NCI-H128 (cell line): ENCODE data around the gene LCN1.
"Not testable (repeated sequence)": the region's sequence is repeated elsewhere in the genome, so short reads cannot be mapped to it uniquely, and the experiment has no call there.

ENCODE experiments used
- DNase-seq: peaks from one replicate; lab custom pipeline; 2025; ENCODE audit not compliant: unreplicated experiment; lab: John Stamatoyannopoulos, UW

Gene LCN1

DNA sequence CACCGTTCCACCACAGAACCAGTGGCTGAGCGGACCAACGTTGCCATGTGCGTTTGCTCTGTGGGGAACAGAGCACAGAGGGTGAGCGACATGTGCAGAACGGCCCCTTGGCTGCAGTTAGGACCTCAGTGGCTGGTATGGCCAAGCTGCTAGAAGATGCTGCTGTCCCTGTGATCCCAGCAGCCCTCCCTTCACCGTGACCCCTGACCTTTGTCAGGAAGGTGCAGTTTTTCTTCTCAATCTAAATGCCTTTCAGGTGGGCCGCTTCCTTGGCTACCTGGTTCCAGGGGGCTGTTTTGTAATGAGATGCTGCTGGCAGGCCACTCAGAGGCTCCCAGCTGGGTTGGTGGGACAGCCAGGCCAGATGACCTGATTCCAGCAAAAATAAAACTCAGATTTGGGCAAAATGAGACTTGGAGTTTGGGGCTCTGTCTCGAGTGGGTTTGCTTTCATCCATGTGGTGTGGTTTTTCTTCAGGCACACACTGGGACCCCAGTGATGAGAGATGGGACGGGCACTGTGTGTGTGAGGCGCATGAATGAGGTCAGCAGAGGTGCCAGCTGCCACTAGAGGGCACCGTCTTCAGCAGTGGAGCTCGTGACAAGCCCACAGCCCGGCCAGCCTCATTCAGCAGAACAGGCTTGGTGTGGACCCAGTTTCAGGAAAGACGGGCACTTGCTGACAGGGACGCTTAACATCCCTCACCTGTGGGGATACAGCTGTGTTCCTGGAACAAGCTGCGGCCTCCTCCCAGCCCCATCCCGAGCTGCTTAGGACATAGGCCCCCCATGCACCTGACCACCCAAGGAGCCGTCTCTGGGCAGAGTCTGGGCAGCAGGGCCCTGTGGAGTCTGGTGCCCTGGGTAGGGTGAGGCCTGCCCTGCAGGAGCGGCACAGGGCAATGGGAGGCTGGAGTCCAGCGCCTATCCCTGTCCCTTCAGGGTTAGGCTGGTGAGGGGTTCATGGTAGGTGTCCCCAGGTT lies 16.7 kb upstream of the LCN1 start:
- no peak for DNase-seq

DNA sequence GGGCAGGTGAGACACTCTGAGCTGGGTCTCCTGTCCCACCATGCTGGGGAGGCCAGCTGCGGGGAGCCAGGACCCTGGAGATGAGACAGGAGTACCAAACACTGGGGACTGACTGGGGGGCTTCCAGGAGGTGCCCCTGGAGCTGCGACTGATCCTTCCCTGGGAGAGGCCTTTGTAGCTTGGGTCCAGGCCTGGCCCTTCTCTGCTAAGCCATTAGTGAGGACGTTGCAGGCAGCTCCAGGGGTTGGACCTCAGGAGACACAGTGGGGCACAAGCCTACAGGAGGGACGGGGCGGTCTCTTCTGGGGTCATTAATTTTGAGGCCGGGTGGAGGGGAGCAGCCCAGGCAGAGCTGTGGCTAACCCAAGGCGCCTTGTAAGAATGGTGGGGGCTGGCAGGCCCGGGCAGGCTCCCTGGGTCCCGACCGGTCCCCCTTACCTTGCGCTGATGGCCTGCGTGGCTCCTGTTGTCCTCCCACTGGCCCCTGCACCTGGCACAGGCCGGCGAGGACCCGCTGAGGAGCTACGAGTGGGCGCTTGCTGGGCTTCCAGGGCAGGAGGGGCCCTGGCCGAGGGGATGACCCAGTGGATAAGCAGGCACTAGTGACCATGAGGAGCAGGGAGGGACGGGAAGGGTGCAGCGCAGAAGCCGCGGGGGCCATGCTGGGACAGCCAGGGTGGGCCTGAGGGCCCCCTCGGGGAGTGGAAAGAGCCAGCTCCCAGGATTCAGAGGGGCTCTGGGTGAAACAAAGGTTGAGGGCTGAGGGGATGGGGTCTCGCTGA lies 15.6 kb upstream of the LCN1 start:
- DNase-seq = no peak

DNA sequence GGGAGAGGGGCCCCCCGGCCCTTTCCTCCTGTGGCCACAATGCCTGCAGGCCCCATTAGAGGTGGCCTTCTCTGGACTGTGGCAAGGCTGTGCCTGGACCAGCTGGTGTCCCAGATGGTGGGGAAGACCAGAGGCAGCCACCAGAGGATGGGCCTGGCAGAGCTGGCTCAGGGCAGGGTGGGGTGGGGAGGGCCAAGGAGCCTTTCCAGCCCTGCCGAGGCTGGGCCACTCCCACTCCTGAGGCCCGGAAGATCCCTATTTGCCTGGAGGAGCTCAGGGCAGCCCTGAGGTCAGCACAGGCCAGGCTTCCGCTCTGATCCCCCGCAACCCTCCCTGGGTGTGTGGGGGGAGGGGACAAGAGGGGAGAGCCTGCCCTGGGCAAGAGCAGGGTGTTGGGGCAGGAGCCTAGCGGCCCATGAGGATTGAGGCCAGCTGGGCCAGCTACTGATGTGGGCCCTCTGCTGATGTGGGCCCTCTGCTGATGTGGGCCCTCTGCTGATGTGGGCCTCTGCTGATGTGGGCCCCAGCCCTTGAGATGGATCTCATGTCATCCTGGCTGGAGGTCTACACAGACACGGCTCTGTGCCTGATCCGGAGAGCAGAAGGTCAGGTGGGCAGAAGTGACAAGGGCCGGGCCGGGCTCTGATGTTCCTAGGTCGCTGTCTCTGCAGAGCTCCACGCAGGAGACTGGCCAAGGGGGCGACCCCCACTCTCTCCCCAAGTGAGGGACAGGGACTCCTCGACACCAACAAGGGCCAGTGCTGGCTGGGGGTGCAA lies 14.7 kb upstream of the LCN1 start:
- DNase-seq = no peak

DNA sequence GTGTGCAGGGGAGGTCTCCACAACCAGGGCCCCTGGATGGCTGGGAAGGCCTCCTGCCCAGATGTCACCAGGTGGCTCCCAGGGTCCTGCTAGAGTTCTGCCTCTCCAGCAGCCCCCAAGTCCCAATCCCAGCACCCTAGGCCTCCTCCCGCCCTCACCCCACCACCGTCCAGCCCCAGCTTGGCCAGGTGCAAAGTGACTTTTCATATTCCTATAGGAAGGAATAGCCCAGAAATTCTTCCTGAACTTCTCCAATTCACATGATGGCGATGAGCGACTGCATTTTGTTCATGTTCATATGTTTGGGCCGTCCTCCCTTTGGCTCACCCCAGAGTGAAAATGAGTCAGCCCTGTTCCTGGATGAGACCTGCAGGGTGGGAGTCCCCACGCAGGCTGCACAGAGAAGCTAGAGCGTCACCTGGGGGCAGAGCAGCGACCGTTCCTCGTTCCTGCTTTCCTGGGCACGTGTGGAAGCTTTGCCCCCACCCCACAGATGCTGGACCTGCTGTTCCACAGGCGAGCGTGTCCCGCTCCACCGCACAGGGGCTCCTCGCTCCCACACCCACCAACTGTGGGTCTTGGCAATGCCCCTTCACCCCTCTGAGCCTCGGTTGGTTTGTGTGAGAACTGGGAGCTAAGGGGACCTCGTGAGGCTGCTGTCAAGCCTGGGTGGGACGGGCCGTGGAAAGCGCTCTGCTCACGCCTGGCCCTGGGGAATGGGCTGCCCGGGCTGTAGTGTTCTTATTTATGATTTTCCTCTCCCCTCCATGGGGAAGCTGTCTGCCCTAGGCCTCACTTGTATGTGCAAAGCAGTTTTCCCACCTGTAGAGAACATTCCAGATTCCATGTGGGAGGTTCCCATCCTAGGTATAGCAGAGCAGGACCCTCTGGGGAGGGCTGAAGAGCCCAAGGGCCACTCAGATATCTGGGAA lies 13.9 kb upstream of the LCN1 start:
- DNase-seq = no peak

DNA sequence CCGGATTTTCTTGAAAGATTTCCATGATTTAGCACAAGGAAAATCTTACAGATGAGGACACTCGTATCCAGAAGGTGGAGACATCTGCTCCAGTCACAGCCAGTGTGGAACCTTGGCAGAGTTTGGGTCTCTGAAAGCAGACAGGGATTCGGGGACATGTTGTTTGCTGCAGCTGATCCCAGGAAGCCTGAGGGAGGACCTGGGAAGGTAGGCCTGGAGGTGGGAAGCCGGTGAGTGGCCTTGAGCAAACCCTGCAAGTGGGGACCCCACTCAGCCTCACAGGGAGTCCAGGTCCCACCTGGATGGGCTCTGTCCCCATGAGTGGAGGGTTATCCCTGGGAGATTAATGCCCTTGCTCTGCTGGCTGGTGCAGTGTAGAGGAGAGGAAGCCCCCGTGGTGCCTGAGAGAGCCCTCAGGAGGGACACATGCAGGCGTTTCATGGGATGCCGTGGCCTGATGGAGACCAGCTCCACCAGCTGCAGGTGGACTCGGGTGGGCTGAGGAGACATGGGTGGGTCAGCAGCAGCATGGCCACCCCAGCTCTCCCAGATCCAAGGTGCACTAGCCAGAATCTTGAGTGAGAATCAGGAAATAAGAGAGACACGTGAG lies 12.9 kb upstream of the LCN1 start:
- DNase-seq = no peak

DNA sequence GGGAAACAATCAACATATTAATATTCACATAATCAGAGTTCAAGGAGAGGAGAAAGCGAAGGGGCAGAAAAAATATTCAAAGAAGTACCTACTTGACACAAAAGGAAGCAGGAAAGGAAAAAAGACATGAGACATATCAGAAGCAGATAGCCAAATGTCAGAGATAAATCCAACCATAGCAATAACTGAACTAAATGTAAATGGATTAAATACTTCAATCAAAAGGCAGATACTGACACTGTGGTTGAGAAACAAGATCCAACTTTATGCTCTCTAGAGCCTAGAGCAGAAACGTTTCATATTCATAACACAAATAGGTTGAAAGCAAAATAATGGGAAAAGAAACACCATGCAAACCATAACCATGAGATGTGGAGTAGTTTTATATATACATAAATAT lies 11.8 kb upstream of the LCN1 start:
- no peak for DNase-seq

DNA sequence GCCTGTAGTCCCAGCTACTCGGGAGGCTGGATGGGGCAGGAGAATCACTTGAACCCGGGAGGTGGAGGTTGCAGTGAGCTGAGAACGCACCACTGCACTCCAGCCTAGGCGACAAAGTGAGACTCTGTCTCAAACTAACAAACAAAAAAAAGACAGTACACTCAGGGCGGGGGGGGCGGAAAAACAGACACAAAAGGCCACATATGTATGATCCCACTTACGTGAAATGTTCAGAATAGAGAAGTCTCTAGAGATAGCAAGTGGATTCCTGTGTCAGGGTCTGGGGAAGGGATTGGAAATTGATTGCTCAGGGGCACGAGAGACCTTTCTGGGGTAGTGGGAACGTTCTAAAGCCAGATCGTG lies 9.0 kb upstream of the LCN1 start:
- no peak for DNase-seq

DNA sequence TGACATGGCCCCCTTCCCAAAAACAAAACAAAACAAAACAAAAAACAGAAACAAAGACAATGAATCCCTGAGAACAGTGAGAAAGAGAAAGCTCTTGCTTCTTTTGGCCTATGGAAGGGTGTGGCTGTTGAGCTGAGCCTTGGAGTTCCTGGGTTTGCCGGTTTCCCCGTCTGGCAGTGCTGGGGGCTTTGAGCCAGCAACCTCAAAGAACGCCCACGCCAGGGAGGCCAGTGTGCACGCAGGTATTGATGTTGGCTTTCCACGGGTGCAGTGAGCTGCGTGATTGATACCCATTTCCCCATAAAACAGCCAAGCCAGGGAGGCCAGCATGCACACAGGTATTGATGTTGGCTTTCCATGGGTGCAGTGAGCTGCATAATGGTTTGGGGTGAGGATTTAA lies 8.3 kb upstream of the LCN1 start:
- DNase-seq = no peak

DNA sequence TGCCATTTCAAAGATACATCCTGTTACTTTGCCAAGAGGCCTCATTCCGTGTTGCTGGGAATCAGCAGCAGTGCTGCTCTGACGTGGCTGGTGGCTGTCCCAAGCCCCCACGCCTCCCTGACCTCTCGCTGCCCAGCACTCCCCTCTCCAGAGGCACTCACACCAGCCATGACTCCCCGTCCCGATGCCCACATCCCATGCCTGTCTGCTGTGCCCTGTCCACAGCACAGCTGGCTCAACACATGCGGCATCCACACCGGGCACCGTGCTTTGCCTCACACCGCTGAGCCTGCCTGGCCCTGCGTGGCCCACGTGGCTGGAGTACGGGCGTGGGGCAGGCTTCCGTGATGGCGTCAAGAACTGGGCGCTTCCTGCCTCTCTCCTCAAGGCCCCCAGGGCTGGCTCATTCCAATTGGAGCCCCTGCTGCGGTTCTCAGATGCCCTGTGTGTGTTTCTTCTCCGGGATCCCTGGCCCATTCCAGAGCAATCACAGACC lies 7.8 kb upstream of the LCN1 start:
- DNase-seq = no peak

DNA sequence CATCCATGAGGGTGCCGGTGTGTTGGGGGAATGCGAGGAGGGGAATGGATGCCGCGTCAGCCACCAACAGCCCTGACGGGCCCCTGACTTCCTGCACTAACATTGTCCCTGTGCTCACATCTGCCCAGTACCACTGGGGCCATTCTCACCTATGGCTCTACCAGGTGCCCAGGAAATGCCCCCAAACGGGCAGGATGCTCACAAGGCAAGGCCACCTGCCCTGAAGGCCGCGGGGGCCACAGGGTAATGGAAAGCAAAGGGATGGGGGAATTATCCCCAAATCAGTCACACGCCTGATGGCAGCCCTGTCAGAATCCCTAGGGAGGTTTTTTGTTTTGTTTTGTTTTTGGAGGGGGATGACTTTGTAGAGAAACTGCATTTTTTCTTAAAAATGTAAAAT lies 7.3 kb upstream of the LCN1 start:
- DNase-seq = not testable (repeated sequence)

DNA sequence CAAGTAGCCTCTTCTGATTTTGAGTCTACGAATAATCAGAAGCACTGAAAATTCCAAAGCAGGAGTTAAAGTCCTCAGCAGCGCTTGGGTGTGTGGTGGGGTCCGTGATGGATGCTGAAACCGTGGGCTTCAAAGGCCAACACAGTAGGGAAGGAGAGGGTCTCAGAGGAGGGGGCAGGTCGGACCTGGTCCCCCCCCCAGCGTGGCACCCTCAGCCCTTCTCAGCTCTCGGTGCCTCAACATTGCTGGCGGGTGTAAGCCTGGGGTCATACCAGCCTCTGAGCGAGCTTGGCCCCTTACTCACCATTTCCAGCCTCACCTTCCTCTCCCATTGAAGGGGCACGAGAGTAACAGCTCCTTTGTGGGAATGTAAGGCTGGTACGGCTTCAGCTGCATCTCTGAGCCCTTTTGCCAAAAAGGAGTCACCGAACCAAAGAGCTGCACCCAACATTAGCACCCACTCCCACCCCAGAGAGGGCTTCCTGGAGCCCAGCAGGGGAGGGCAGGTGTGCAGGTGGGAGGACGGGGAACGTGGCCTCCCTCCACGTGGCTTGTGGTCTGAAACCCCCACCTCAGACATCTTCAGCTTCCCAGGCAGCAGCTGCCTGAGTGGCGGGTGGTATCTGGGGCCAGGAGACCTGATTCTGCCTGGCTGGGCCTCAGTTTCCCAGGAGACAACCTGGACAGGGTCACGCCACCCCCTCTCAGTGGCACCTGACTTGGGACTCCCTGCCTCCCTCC lies 6.7 kb upstream of the LCN1 start:
- DNase-seq = no peak

DNA sequence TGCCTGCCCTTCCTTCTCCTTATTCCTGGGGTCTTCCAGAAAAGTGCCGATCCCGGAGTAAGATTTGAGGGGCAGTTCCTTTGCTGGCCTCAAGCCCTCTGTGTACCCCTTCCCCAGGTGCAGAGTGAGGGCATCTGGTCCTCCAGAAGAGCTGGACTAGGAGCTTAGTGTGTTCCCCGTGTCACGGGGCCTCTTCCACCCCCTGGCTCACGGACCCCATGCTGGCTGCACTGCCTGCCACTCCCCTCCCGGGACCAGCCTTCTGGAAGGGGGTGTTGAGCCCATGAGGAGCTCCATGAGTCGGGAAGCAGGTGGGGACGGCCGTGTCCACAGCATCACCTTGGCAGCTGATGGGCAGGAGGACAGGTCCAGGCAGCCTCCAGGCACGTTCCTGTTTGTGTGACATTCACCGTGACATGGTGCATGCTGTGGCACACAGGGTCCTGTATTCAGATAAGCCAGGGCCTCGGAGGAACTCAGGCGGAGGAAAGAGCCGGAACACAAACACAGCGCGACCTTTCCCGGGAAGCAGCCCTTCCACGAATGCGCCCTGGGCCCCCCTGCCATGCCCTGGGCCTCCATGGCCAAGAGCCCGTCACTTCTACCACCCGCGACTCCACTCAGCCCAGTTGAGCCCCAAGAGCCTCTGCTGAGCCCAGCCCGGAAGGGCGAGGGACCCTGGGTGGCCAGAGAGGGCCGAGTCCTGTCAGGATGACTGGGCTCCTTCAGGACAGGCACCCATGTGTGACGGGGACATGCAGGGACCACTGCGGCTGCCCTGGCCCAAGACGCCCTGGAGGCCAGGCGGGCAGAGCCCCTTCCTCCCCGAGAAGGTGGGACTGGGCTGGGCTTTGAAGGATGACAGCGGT lies 5.9 kb upstream of the LCN1 start:
- no peak for DNase-seq

DNA sequence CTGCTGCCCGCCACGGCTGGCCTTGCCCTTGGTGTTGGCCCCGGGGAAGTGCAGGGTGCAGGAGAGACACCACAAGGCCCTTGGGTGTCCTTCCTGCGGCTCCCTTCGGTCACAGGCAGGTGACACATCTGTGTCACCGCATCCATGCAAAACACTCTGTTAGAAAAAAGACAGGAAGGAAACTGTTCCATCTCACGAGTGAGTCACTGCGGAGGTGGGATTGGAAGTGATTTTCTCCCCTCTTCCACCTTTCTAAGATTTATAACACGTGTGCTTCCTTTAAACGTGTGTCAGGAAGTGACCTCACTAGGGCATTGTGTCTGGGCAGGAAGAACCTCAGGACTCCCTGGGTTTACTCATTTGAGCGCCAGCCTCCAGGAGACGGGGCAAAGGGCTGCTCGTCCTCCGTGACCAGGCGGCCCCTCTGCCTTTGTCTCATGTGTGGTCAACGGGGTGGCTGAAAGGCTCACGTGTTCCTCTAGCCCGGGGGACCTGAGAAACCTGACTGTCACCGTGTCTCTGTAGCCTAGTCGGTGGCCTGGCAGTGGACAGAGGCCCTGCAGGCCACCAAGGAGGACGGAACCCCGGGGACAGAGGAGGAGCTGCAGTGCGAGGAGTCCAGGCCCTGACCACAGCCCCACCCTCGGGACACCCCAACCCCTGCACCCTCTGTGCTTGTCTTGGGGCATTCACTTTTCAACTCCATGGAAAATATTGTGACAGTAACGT lies 4.9 kb upstream of the LCN1 start:
- DNase-seq = no peak

DNA sequence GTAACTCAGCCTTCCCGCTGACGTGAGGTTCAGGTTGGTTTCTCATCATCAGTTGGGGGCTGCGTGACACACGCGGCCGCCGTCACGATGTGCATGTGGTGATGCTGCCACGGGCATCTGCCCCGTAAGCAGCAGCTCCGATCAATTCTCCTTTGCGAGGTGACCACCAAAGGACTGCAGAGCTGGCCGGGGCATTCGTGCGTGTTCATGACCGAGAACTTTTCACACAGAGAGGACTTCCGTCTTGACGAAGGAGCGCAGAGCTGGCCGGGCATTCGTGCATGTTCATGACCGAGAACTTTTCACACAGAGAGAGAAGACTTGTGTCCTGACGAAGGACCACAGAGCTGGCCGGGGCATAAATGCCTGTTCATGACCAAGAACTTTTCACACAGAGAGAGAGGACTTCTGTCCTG lies 3.8 kb upstream of the LCN1 start:
- DNase-seq = no peak

DNA sequence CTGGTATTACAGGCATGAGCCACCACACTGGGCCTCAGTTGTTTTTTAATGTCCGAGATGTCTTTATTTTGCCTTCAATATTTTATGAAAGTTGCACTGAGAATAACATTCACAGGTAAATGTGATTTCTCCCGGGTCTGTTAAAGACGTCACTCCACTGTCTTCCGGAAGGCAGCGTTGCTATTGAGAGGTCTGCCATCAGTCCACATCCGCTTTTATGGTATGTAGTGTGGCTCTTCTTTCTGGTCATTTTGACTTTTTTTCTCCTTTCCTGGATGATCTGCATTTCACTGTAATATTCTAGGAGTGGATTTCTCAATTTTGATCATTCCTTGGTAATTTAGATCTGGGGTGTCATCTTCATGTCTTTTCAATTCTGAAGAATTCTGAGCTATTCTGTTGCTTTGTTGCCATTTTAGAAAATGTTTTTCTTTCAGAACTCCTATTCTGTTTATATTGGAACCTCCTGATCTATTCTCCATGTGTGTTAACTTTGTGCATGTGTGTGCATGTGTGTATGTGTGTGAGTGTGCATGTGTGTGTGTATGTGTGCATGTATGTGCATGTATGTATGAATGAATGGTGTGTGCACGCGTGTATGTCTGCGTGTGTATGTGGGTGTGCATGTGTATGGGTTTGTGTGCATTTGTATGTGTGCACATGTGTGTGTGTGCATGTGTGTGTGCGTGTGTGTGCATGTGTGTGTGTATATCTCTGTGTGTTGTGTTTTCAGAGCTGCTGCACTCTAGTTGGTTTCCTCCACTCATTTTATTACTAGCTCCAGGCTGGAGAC lies 1.9 kb upstream of the LCN1 start:
- no peak for DNase-seq

DNA sequence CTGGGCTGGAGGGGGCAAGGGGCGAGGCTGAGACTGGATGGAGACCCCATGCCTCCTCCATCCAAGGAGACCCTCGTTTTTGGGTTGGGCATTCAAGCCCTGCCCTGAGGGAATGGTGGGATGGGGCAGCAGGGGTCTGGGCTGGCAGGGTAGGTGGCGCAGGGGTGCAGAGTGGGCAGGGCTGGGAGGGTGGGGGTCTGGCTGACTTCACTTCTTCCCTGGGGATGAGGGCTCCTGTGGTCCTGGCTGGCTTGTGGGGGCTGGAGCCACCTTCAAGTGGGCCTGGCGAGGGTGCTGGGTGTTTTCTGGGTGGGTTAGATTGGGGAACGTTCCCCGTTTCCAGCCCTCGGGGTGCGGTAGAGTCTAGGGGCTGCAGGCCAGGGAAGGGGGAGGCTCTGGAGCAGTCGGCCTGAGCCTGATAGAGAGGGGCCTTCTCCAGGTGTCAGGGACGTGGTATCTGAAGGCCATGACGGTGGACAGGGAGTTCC lies 412 bp downstream of the LCN1 start:
- no peak for DNase-seq
